H7 (cell line): ENCODE data around the gene CCDC107. TPM values are rescaled to one million over a fixed set of nuclear protein-coding genes. Genes with fewer than 3 reads are reported as not detected.

ENCODE experiments used
- DNase-seq: peaks from one replicate; pipeline ENCODE4 v3.0.0; 2012
- H3K27me3 ChIP-seq: 2 replicates; pipeline ENCODE4 v1.6.0; 2011; ENCODE audit warnings: mild to moderate bottlenecking, low read length; ENCODE audit not compliant: control insufficient read depth, insufficient read depth
- H3K36me3 ChIP-seq: replicated peaks from 2 replicates; pipeline ENCODE4 v1.5.1; 2011; ENCODE audit warnings: low read length; ENCODE audit not compliant: control insufficient read depth, insufficient read depth
- H3K4me3 ChIP-seq: 2 replicates; pipeline ENCODE4 v1.5.1; 2011; ENCODE audit warnings: low read depth, mild to moderate bottlenecking, control low read depth, low read length, moderate library complexity; ENCODE audit not compliant: insufficient read depth
- total RNA-seq: library from RNA; depleted of rRNA; stranded (reverse); fragments of >200 nt; shearing (Covaris generic); gene quantifications from 2 replicates; pipeline ENCODE4 v1.2.3, GENCODE V29; 2014; rRNA removed

The CCDC107 gene
- total RNA-seq, 1 experiment from 2014 or later, result 9.3 TPM

DNA sequence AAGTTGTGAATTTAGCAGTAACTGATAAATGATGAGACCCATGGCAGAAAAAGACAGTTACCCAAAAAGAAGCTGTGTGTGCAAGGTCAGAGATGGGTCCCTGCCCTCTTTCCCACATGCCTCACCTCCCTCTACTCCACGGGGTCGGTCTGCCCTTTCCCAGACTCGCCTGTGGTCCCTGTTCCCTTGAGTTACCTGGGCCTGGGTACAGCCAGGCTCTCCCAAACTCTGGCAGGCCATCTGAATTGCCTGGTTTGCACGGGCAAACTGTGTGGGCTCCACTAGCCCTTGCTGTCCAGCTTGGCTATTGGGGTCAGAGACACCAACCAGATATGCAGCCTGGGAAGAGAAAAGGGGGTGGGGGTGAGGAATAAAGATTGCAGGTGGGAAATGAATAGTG is 50.1 kb downstream of the CCDC107 start:
- DNase-seq, result no peak
- peaks cover 72% of the 10 kb centered on the region for H3K36me3 ChIP-seq
- no peaks in the 10 kb centered on the region for H3K27me3 ChIP-seq
- H3K4me3 ChIP-seq, result no peak overlapping the region

DNA sequence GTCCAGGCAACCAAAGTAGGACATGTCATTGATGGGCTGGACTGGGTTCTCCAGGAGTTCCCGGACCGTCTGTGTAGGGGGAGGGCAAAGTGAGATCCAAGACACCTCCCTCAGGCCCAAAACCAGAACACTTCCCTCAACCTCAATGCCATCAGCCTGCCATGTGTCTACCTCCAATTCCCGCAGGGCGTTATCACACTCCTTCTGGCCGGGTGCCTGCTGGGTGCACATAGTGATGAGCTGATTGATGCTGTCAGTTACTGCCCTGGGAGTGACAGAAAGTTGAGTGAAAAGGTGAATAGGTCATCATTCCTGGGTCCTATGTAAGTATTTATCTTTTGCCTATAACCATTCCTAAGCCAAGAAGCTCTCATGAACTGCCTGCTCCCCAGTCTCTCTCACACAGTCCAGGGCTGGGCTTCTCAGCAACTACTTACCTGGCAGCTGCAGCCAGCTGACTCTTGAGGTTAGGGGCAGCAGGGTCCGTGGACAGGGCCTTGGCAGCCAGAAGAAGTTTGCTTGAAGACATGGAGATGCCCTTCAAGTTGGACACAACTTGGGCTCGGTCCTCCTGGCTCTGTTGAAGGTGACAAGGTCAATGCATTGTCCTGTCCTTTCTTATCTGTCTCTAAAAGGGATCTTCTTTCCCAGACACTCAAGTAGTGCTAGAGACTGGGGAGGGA is 52.9 kb downstream of the CCDC107 start:
- no peak overlapping the region for H3K4me3 ChIP-seq
- DNase-seq, result no peak
- H3K27me3 ChIP-seq, result no peaks in the 10 kb centered on the region
- H3K36me3 ChIP-seq, result peaks cover 63% of the 10 kb centered on the region

Other genes starting within 250 kb of the CCDC107 start
- 12.3 and 13.7 TPM in 2 replicates for gene RUSC2, start 168.2 kb upstream of the CCDC107 start, total RNA-seq
- gene TESK1, start 53.0 kb upstream of the CCDC107 start, total RNA-seq, result 6.0 and 11.9 TPM in 2 replicates
- 1.9 and 4.6 TPM in 2 replicates for gene CD72, start 39.9 kb upstream of the CCDC107 start, total RNA-seq
- 0.69 and 2.3 TPM in 2 replicates for gene SIT1, start 7.4 kb upstream of the CCDC107 start, total RNA-seq
- gene RMRP, start 273 bp upstream of the CCDC107 start, total RNA-seq, result 10,629 and 14,347 TPM in 2 replicates
- gene ARHGEF39, start 6.9 kb downstream of the CCDC107 start, total RNA-seq, result 17.4 and 21.4 TPM in 2 replicates
- 0.78 TPM in 1 of 2 replicates, not detected in the other for gene CA9, start 15.6 kb downstream of the CCDC107 start, total RNA-seq
- 117 and 129 TPM in 2 replicates for gene TPM2, start 31.6 kb downstream of the CCDC107 start, total RNA-seq
- gene TLN1, start 73.9 kb downstream of the CCDC107 start, total RNA-seq, result 91.2 and 106 TPM in 2 replicates
- gene CREB3, start 74.4 kb downstream of the CCDC107 start, total RNA-seq, result 26.0 and 28.6 TPM in 2 replicates
- 75.2 and 85.5 TPM in 2 replicates for gene GBA2, start 90.9 kb downstream of the CCDC107 start, total RNA-seq
- gene RGP1, start 91.0 kb downstream of the CCDC107 start, total RNA-seq, result 14.4 and 16.4 TPM in 2 replicates
- gene MSMP, start 96.0 kb downstream of the CCDC107 start, total RNA-seq, result not detected in 2 replicates
- 6.4 and 7.5 TPM in 2 replicates for gene NPR2, start 133.3 kb downstream of the CCDC107 start, total RNA-seq
- 0.15 and 0.55 TPM in 2 replicates for gene SPAG8, start 154.0 kb downstream of the CCDC107 start, total RNA-seq
- 46.9 and 53.8 TPM in 2 replicates for gene HINT2, start 156.8 kb downstream of the CCDC107 start, total RNA-seq
- gene FAM221B, start 170.4 kb downstream of the CCDC107 start, total RNA-seq, result not detected in 2 replicates
- gene TMEM8B, start 170.9 kb downstream of the CCDC107 start, total RNA-seq, result 2.0 and 3.1 TPM in 2 replicates
- not detected in 2 replicates for gene OR13J1, start 212.1 kb downstream of the CCDC107 start, total RNA-seq
- gene HRCT1, start 247.9 kb downstream of the CCDC107 start, total RNA-seq, result 0.21 TPM in 1 of 2 replicates, not detected in the other